ENCODE data around the gene NPFF. TPM values are rescaled to one million over a fixed set of nuclear protein-coding genes. Genes with fewer than 3 reads are reported as not detected.

Gene NPFF
- total RNA-seq, 1 donor from 2014 or later = not detected

DNA sequence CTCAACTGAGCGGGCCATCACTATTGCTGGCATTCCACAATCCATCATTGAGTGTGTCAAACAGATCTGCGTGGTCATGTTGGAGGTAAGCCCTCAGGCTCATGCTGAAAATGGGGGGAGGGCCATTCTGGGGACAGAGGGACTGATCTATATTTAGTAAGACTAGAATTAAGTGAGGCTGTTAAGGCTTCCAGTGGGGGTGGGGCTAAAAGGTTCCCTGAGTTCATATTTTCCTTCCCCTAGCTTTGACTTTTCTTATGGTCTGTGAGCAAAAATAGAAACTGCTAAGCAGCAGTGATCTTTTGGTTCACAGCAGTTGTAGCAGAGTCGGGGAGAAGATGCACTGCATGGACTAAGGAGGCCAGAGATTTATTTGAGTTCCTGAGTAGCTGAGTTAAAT is 46.2 kb downstream of the NPFF start:
- ATAC-seq (peak; percentile 88), DNase-seq (peak; percentile 51)
- intact Hi-C loops (cut with micrococcal nuclease) = no loop called here

DNA sequence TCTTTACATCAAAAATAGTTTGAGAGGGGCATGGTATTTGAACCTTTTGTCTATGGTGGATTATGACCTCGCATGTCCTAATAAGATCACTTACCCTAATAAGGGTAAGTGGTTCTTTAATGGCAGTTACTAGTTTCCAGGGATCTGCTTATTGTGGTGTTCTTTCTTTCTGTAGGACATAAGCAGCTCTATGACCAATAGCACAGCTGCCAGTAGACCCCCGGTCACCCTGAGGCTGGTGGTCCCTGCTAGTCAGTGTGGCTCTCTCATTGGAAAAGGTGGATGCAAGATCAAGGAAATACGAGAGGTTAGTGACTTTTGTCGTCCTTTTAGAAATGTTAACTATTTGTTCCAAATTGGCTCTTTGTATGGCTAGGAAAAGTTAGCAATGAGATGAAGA is 48.2 kb downstream of the NPFF start:
- ATAC-seq (no peak), DNase-seq (no peak)
- intact Hi-C loops (cut with micrococcal nuclease) = no loop called here

Other genes with a start within 250 kb of the NPFF start
- gene ESPL1, start 239.2 kb downstream of the NPFF start, total RNA-seq = 0.17 TPM
- 374 TPM for gene PFDN5, start 211.9 kb downstream of the NPFF start, total RNA-seq
- 42.5 TPM for gene MYG1, start 207.8 kb downstream of the NPFF start, total RNA-seq
- 39.4 TPM for gene AAAS, start 185.9 kb downstream of the NPFF start, total RNA-seq
- gene SP7, start 171.1 kb downstream of the NPFF start, total RNA-seq = not detected
- gene SP1, start 127.3 kb downstream of the NPFF start, total RNA-seq = 30.1 TPM
- gene AMHR2, start 83.6 kb downstream of the NPFF start, total RNA-seq = not detected
- gene PRR13, start 65.8 kb downstream of the NPFF start, total RNA-seq = 56.1 TPM
- gene PCBP2, start 55.4 kb downstream of the NPFF start, total RNA-seq = 557 TPM
- 4.2 TPM for gene MAP3K12, start 8.0 kb downstream of the NPFF start, total RNA-seq
- gene TARBP2, start 6.2 kb downstream of the NPFF start, total RNA-seq = 10.1 TPM
- gene ATF7, start 118.9 kb upstream of the NPFF start, total RNA-seq = 37.7 TPM
- gene ATP5MC2, start 168.6 kb upstream of the NPFF start, total RNA-seq = 623 TPM
- 210 TPM for gene CALCOCO1, start 220.0 kb upstream of the NPFF start, total RNA-seq
- gene CISTR, start 244.5 kb upstream of the NPFF start, total RNA-seq = 2.4 TPM